ENCODE results near the gene ITGB4. TPM values are rescaled to one million over a fixed set of nuclear protein-coding genes. Genes with fewer than 3 reads are reported as not detected.

Gene ITGB4
- total and polyA plus RNA-seq, 2 of the 13 experiments (the other 11 are each of a cell fraction or from before 2014, with no cell fraction given) = 6.9 to 14.5 TPM

- TF ChIP-seq, protein P1, sequence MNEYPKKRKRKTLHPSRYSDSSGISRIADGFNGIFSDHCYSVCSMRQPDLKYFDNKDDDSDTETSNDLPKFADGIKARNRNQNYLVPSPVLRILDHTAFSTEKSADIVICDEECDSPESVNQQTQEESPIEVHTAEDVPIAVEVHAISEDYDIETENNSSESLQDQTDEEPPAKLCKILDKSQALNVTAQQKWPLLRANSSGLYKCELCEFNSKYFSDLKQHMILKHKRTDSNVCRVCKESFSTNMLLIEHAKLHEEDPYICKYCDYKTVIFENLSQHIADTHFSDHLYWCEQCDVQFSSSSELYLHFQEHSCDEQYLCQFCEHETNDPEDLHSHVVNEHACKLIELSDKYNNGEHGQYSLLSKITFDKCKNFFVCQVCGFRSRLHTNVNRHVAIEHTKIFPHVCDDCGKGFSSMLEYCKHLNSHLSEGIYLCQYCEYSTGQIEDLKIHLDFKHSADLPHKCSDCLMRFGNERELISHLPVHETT (CRISPR knock-in tag; conservative IDR thresholded peaks at IDR 0.05) = no peak
- TF ChIP-seq ZNF83 (CRISPR knock-in tag; IDR thresholded peaks at IDR 0.05; ENCODE audit: borderline replicate concordance) (no peak), KDM3A (CRISPR knock-in tag; IDR thresholded peaks at IDR 0.05; ENCODE audit: low read depth) (no peak)
Measured at GRCh38 chr17:75703591-75703990, 17.7 kb upstream of the ITGB4 start (continued).

DNA sequence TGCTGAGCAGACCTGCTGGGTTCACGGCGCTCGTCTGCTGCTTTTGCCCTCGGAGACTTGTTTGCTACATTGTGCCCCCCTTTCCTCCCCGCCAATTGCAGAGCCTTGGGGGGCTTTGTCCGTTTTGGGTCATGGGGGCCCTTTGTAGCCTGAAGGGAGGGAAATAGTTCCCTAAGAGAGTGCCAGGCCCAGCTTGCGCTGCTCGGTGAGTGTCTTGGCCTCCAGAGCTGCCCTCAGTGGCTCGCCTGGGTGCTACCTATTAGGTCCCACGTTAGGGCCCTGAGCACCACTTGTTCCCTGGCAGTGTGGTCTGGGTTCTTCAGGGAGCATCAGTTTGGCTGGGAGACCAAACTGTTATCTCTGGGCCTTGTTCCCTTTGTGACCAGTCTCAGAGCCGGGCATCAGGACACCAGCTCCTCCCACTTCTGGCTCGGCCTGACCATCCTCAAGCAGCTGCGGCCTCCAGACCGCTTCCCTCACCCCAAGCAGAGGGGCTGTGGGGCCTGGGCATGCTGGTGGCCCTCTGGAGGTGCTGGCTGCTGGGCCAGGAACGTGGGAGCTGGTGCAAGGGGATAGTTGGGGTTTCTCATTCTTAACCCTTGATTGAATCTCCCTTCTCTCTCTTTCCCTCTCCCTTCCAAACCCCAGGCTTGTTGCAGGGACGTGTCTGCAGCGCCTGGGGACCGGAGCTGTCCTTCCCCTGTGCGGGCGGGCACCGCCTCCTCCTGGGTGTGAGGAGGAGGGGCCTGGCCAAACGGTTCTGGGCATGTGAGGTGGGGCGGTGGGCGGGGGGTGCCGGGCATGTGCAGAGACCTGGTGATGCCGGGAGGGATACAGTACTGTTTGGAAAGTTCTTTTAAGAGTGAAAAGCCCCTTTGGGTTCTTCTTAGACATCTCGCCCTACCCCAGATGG, 16.0 kb upstream of the ITGB4 start:
- no peaks in the 10 kb centered on the region for H3K9me3 ChIP-seq (ENCODE audit: low read length)
- WGBS (ENCODE audit: low lambda C conversion rate) = 97% methylated on average over 23 of the region's 27 CpGs
- H3K4me3 ChIP-seq (replicated peaks in 1 of 3; ENCODE audit: insufficient read depth in 1 of 3, low read depth in 2 of 3, low read length in 3 of 3) = no peak overlapping the region
- no peaks in the 10 kb centered on the region for H4K20me1 ChIP-seq (ENCODE audit: insufficient read depth, low read length)
- no peak overlapping the region for H3K27ac ChIP-seq (ENCODE audit: extremely low read length, insufficient read depth, low read length)
- BruUV-seq (replicated peaks) = no TSS peak
- peaks cover 53 to 75% of the 10 kb centered on the region in 2 experiments for H3K36me3 ChIP-seq (replicated peaks in 1 of 2; ENCODE audit: control insufficient read depth in 1 of 2, insufficient read depth in 2 of 2, low read length in 2 of 2)
- DNase-seq (ENCODE audit: low spot score) (no peak), ATAC-seq (no peak), FAIRE-seq (no peak)
- H3K9ac ChIP-seq (ENCODE audit: insufficient read depth, low read depth, low read length) = no peak overlapping the region
- POLR2A ChIA-PET = no interaction called here
- CTCF ChIA-PET (ENCODE audit: low intra/inter-chr PET ratio, low total read pairs) = no interaction called here
- in situ Hi-C loops (cut with HindIII; ENCODE audit: extremely low pct_ligation_motif_present, low pct_unique_long_range_greater_than_20kb) = no loop called here
- intact Hi-C loops (cut with micrococcal nuclease; ENCODE audit: unreplicated experiment) = no loop called here
- peaks cover 6% of the 10 kb centered on the region for H3K4me1 ChIP-seq (ENCODE audit: insufficient read depth, low read length)
- no peaks in the 10 kb centered on the region for H3K79me2 ChIP-seq (ENCODE audit: insufficient read depth, low read length)
- H3K27me3 ChIP-seq (ENCODE audit: control insufficient read depth in 1 of 2, insufficient read depth in 2 of 2, low read length in 2 of 2) = no peaks in the 10 kb centered on the region
- no peak overlapping the region for H3K4me2 ChIP-seq (ENCODE audit: low read depth, low read length)
- H2AFZ ChIP-seq (ENCODE audit: low read length) = no peak overlapping the region
- TF ChIP-seq HNF1A (IDR thresholded peaks at IDR 0.05; ENCODE audit: low read depth) (no peak), HNF1A (CRISPR knock-in tag; IDR thresholded peaks at IDR 0.05; ENCODE audit: borderline replicate concordance) (no peak), ZFP36L1 (CRISPR knock-in tag; IDR thresholded peaks at IDR 0.05) (no peak), PHF21A (CRISPR knock-in tag; IDR thresholded peaks at IDR 0.05) (no peak), ZFP82 (CRISPR knock-in tag; IDR thresholded peaks at IDR 0.05; ENCODE audit: borderline replicate concordance) (no peak), RBM22 (optimal IDR thresholded peaks at IDR 0.05; ENCODE audit: low read length) (peak; percentile 31), BCL6 (CRISPR knock-in tag; IDR thresholded peaks at IDR 0.05) (no peak), ZNF280B (CRISPR knock-in tag; IDR thresholded peaks at IDR 0.05; ENCODE audit: borderline replicate concordance) (no peak), AGO2 (optimal IDR thresholded peaks at IDR 0.05; ENCODE audit: low read depth, low read length) (peak; percentile 78), NR2F2 (IDR thresholded peaks at IDR 0.05; ENCODE audit: borderline replicate concordance, low read depth) (no peak), RARA (CRISPR knock-in tag; IDR thresholded peaks at IDR 0.05) (no peak)
